Transverse colon (tissue), 4 donors: ENCODE measurements around the gene MRPL1.

Experiments
- EP300 ChIP-seq: sonication (generic); formaldehyde crosslinking; IDR thresholded peaks from one replicate; pipeline ENCODE4 v1.6.1; 2017; ENCODE audit warnings: antibody characterized with exemption, low read depth
- POLR2A ChIP-seq: fragments of 450-650 bp; IDR thresholded peaks from one replicate; pipeline ENCODE4 v1.6.1; 2016; ENCODE audit warnings: antibody characterized with exemption, mild to moderate bottlenecking, moderate library complexity
- POLR2AphosphoS5 ChIP-seq, 3 donors: sonication (generic); formaldehyde crosslinking; IDR thresholded peaks; one replicate each; pipeline ENCODE4 v1.6.1; 2016; ENCODE audit warnings: antibody characterized with exemption in 3 of 3
- TF ChIP-seq, protein P1 (sequence below), 5 experiments: fragments of 200-600 bp in 3 of 5; fragments of 450-650 bp in 2 of 5; sonication (generic) in 3 of 5; IDR thresholded peaks; 1 replicate in 2 of 5; 2 replicates in 3 of 5; pipeline ENCODE4 v1.5.1; 2016 to 2017; ENCODE audit warnings: antibody characterized with exemption in 5 of 5, inconsistent platforms in 3 of 5, mild to moderate bottlenecking in 2 of 5, moderate library complexity in 1 of 5

- TF ChIP-seq POLR2A (no peak), EP300 (no peak), POLR2AphosphoS5 (IDR thresholded peaks at IDR 0.05) (no peak)
- TF ChIP-seq, protein P1, sequence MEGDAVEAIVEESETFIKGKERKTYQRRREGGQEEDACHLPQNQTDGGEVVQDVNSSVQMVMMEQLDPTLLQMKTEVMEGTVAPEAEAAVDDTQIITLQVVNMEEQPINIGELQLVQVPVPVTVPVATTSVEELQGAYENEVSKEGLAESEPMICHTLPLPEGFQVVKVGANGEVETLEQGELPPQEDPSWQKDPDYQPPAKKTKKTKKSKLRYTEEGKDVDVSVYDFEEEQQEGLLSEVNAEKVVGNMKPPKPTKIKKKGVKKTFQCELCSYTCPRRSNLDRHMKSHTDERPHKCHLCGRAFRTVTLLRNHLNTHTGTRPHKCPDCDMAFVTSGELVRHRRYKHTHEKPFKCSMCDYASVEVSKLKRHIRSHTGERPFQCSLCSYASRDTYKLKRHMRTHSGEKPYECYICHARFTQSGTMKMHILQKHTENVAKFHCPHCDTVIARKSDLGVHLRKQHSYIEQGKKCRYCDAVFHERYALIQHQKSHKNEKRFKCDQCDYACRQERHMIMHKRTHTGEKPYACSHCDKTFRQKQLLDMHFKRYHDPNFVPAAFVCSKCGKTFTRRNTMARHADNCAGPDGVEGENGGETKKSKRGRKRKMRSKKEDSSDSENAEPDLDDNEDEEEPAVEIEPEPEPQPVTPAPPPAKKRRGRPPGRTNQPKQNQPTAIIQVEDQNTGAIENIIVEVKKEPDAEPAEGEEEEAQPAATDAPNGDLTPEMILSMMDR (IDR thresholded peaks at IDR 0.05): no peak
These were observed 55.0 kb downstream of the MRPL1 start for GRCh38 chr4:77917601-77918000.
